GM12878 (cell line): Measurements from ENCODE around the gene DNAH2. TPM values are rescaled to one million over a fixed set of nuclear protein-coding genes. Genes with fewer than 3 reads are reported as not detected.

ENCODE experiments used
- ATAC-seq: fragments of 200-7000 bp; cut with Tn5 transposase; 3 replicates; pipeline ENCODE4 v1.9.1; 2020; ENCODE audit warnings: mild to moderate bottlenecking, moderate library complexity
- BruUV-seq: library from RNA; stranded (reverse); fragments of 400-500 nt; replicated peaks from 2 replicates; lab custom pipeline; 2021; lab: Mats Ljungman, UMichigan
- CTCF ChIA-PET: fragments of 300-600 bp; sonication (Branson Sonifier 250); formaldehyde crosslinking; extraction: SDS; loops from one replicate; lab custom pipeline; 2021; ENCODE audit warnings: inconsistent platforms; lab: Yijun Ruan, JAX
- POLR2A ChIA-PET: fragments of 350-600 bp; formaldehyde crosslinking; extraction: SDS; loops from one replicate; lab custom pipeline; 2021; ENCODE audit warnings: inconsistent platforms; lab: Charles Lee
- RAD21 ChIA-PET: fragments of 300-600 bp; sonication (Branson Sonifier 250); formaldehyde crosslinking; loops from one replicate; lab custom pipeline; 2023; ENCODE audit warnings: antibody characterized with exemption; ENCODE audit not compliant: unreplicated experiment; lab: Charles Lee
- SMC1A ChIA-PET: fragments of 300-600 bp; sonication (Branson Sonifier 250); formaldehyde crosslinking; loops from one replicate; lab custom pipeline; 2023; ENCODE audit not compliant: unreplicated experiment, uncharacterized antibody; lab: Charles Lee
- DNase-seq: peaks from one replicate; pipeline ENCODE4 v3.0.0-alpha.2; 2011; ENCODE audit warnings: low read depth, low spot score
- FAIRE-seq: peaks from 3 replicates; lab custom pipeline; 2011; peaks lifted over from hg19 to GRCh38; lab: Jason Lieb, UNC
- H2AFZ ChIP-seq: 2 replicates; pipeline ENCODE4 v1.6.0; 2011; ENCODE audit warnings: low read depth, low read length, control low read depth; ENCODE audit not compliant: control insufficient read depth
- H3K27ac ChIP-seq: 2 replicates; pipeline ENCODE4 v1.5.1; 2011; ENCODE audit warnings: control low read depth; ENCODE audit not compliant: control insufficient read depth, insufficient read depth
- H3K27me3 ChIP-seq, 2 experiments: replicated peaks in 1 of 2; 2 replicates each; pipeline versions ENCODE4 v1.6.0 to v1.6.1; 2011; ENCODE audit warnings: low read length in 1 of 2; ENCODE audit not compliant: control insufficient read depth in 2 of 2, insufficient read depth in 2 of 2
- H3K36me3 ChIP-seq, 2 experiments: 2 replicates each; pipeline ENCODE4 v1.5.1; 2011; ENCODE audit warnings: low read length in 1 of 2; ENCODE audit not compliant: control insufficient read depth in 2 of 2, insufficient read depth in 2 of 2
- H3K4me1 ChIP-seq: 2 replicates; pipeline ENCODE4 v1.6.1; 2011; ENCODE audit warnings: mild to moderate bottlenecking, low read length, moderate library complexity, mixed read lengths; ENCODE audit not compliant: control insufficient read depth, insufficient read depth
- H3K4me2 ChIP-seq: 2 replicates; pipeline ENCODE4 v1.6.0; 2011; ENCODE audit warnings: control low read depth; ENCODE audit not compliant: control insufficient read depth, insufficient read depth
- H3K4me3 ChIP-seq: fragments of 200-600 bp; sonication (generic); 2 replicates; pipeline ENCODE4 v1.5.1; 2016
- H3K79me2 ChIP-seq: 2 replicates; pipeline ENCODE4 v1.6.0; 2011; ENCODE audit warnings: low read length; ENCODE audit not compliant: control insufficient read depth, insufficient read depth
- H3K9ac ChIP-seq: 2 replicates; pipeline ENCODE4 v1.8.0; 2011; ENCODE audit warnings: low read length, control low read depth, mixed read lengths; ENCODE audit not compliant: control insufficient read depth, insufficient read depth
- H3K9me3 ChIP-seq: replicated peaks from 3 replicates; pipeline ENCODE4 v1.5.1; 2011; ENCODE audit warnings: mild to moderate bottlenecking, low read length; ENCODE audit not compliant: control insufficient read depth, insufficient read depth
- H4K20me1 ChIP-seq: 2 replicates; pipeline ENCODE4 v1.6.0; 2011; ENCODE audit not compliant: control insufficient read depth, insufficient read depth
- BCL11A ChIP-seq: IDR thresholded peaks from 2 replicates; pipeline ENCODE4 v1.6.1; 2011; ENCODE audit warnings: low read depth, low read length
- MLLT1 ChIP-seq: fragments of 450-650 bp; IDR thresholded peaks from 2 replicates; pipeline ENCODE4 v1.6.1; 2016; ENCODE audit warnings: mild to moderate bottlenecking
- YY1 ChIP-seq: IDR thresholded peaks from 2 replicates; pipeline ENCODE4 v1.6.1; 2011; ENCODE audit warnings: low read depth, mild to moderate bottlenecking, low read length
- WGBS: methylation state at CpG from one replicate; pipeline ENCODE4 v1.1.6; 2016; ENCODE audit warnings: low lambda C conversion rate; ENCODE audit not compliant: insufficient replicate concordance, insufficient coverage; ENCODE audit errors: missing lambda C conversion rate; 5-methylcytosine and 5-hydroxymethylcytosine counted together
- in situ Hi-C: fragments of 300-500 bp; cut with MboI; formaldehyde crosslinking; loops from 9 replicates; pipeline ENCODE4 v1.14.3; 2018; ENCODE audit warnings: mixed read lengths
- intact Hi-C: fragments of 100-400 bp; cut with micrococcal nuclease; formaldehyde crosslinking; loops from one replicate; pipeline ENCODE4 v1.14.2; 2022; ENCODE audit not compliant: unreplicated experiment
- polyA plus RNA-seq, 11 experiments: library from polyadenylated mRNA; depleted of rRNA in 4 of 11; unstranded in 6 of 11; stranded (reverse) in 5 of 11; fragments of >200 nt; fragmentation: Nextera tagmentation in 4 of 11; fragmentation: Illumina TruSeq in 1 of 11; extraction: Ambion mirVana in 4 of 11; extraction: Trizol in 1 of 11; gene quantifications; 1 replicate in 1 of 11; 2 replicates in 10 of 11; pipeline versions ENCODE4 v1.2.1 to v1.2.3, GENCODE V29; 2011 to 2016; ENCODE audit warnings: inconsistent platforms in 2 of 11, missing spikeins in 2 of 11, low read depth in 1 of 11
- total RNA-seq, 4 experiments: library from RNA; depleted of rRNA in 3 of 4; stranded (reverse); fragments of >200 nt in 3 of 4; fragmentation: Illumina TruSeq in 1 of 4; extraction: Trizol in 1 of 4; gene quantifications; 2 replicates each; pipeline versions ENCODE4 v1.2.1 to v1.2.3, GENCODE V29; 2013 to 2021

The DNAH2 gene
- total and polyA plus RNA-seq, 10 of the 15 experiments (the other 5 are each of a cell fraction or from before 2014, with no cell fraction given): not detected

- in situ Hi-C loops: no loop called here
These were observed 97.4 kb downstream of the DNAH2 start for GRCh38 chr17:7814969-7815368.

More at GRCh38 chr17:7814969-7815368, 97.4 kb downstream of the DNAH2 start:
- H4K20me1 ChIP-seq: no peaks in the 10 kb centered on the region
- ChIA-PET SMC1A (no interaction called here), POLR2A (no interaction called here), CTCF (interaction anchor here (1.9 kb wide), 1 partner anchor 71 kb away, joined by 7 read pairs; no protein-coding TSS in a partner anchor), RAD21 (no interaction called here)
- no peak overlapping the region for H3K4me3 ChIP-seq
- peaks cover 0 to 2% of the 10 kb centered on the region in 2 experiments; a peak in 2 of 4 replicates for H3K27me3 ChIP-seq
- no peak overlapping the region for H3K27ac ChIP-seq
- no peak for TF ChIP-seq MLLT1
- TF ChIP-seq YY1: no peak
- no peak for TF ChIP-seq BCL11A
- no peaks in the 10 kb centered on the region for H3K4me1 ChIP-seq
- ATAC-seq: no peak
- H3K36me3 ChIP-seq: no peaks in the 10 kb centered on the region
- no TSS peak for BruUV-seq
- intact Hi-C loops: no loop called here
- H3K4me2 ChIP-seq: no peak overlapping the region
- H2AFZ ChIP-seq: no peak overlapping the region
- FAIRE-seq: no peak
- DNase-seq: no peak
- WGBS: 54% methylated on average over 5 of the region's 5 CpGs
- no peak overlapping the region for H3K9ac ChIP-seq
- H3K79me2 ChIP-seq: no peaks in the 10 kb centered on the region
- no peaks in the 10 kb centered on the region; the same call in 2 of the 3 replicates for H3K9me3 ChIP-seq
